ENCODE results near the gene MAP3K4. TPM values are rescaled to one million over a fixed set of nuclear protein-coding genes. Genes with fewer than 3 reads are reported as not detected.

MAP3K4 gene
- total and polyA plus RNA-seq, 2 of the 4 experiments (the other 2 are of a cell fraction): 11.5 to 20.4 TPM

GRCh38 chr6:161010418-161010817 is 18.8 kb downstream of the MAP3K4 start:
- no peak overlapping the region for H3K14ac ChIP-seq (replicated peaks; ENCODE audit: low read depth, low read length)
- H4K91ac ChIP-seq (ENCODE audit: insufficient read depth, low read depth, low read length): no peak overlapping the region
- TF ChIP-seq POLR2A (IDR thresholded peaks at IDR 0.05; ENCODE audit: low read depth, low read length): no peak
- 0 out of 2 replicates have a peak, but pooled peaks have one; percentile 18 for TF ChIP-seq BHLHE40 (IDR thresholded peaks at IDR 0.05; ENCODE audit: low read depth, low read length)
- TF ChIP-seq FOS (IDR thresholded peaks at IDR 0.05; ENCODE audit: low read depth, low read length): peak; percentile 83
- TF ChIP-seq CEBPB (IDR thresholded peaks at IDR 0.05; ENCODE audit: low read depth, low read length): peak; percentile 99
- H3K56ac ChIP-seq (ENCODE audit: extremely low read depth, insufficient read depth, low read length): no peak overlapping the region
- no peak overlapping the region for H3K9ac ChIP-seq (ENCODE audit: low read depth, low read length)
- dilution Hi-C loops (cut with HindIII; ENCODE audit: low sequenced_read_pairs, unreplicated experiment) (no loop called here), in situ Hi-C loops (cut with MboI; ENCODE audit: low sequenced_read_pairs) (no loop called here), intact Hi-C loops (cut with micrococcal nuclease) (loop anchor here (2.0 kb wide), 1 partner anchor 18 kb away; no protein-coding TSS in a partner anchor)
- no peak overlapping the region for H2BK20ac ChIP-seq (ENCODE audit: low read depth, low read length)
- DNase-seq: peak; percentile 89
- no peak overlapping the region for H3K23ac ChIP-seq (ENCODE audit: low read depth, low read length)
- no TSS peak for BruUV-seq (replicated peaks)
- H4K5ac ChIP-seq (ENCODE audit: low read depth, low read length): no peak overlapping the region
- no peak overlapping the region for H3K27ac ChIP-seq (ENCODE audit: insufficient read depth, low read length)
- peaks cover 2% of the 10 kb centered on the region for H3K36me3 ChIP-seq (ENCODE audit: control insufficient read depth, insufficient read depth, low read length)
- no peak overlapping the region for H3K4me2 ChIP-seq (ENCODE audit: low read depth, low read length)
- H4K20me1 ChIP-seq (ENCODE audit: insufficient read depth, low read length): peaks cover 14% of the 10 kb centered on the region
- H2BK15ac ChIP-seq (ENCODE audit: low read depth, low read length): no peak overlapping the region
- no peak overlapping the region for H2BK120ac ChIP-seq (ENCODE audit: low read depth, low read length)
- H2AK5ac ChIP-seq (ENCODE audit: low read depth, low read length): no peak overlapping the region
- no peak overlapping the region for H4K8ac ChIP-seq (ENCODE audit: low read depth in 2 of 2, low read length in 2 of 2)
- no peak overlapping the region for H3K4ac ChIP-seq (ENCODE audit: low read depth, low read length)
- no peak overlapping the region for H2AK9ac ChIP-seq (replicated peaks; ENCODE audit: low read depth, low read length, poor library complexity)
- H3K18ac ChIP-seq (ENCODE audit: low read depth, low read length): no peak overlapping the region
- peaks cover 8% of the 10 kb centered on the region for H3K4me1 ChIP-seq (ENCODE audit: control insufficient read depth, insufficient read depth, low read length)
- ChIA-PET CTCF (interaction anchor here (1.0 to 1.5 kb wide), 2 partner anchors 139 to 491 kb away, joined by 3 read pairs; no protein-coding TSS in a partner anchor), POLR2A (ENCODE audit: unreplicated experiment) (no interaction called here)
- H3K27me3 ChIP-seq (ENCODE audit: control insufficient read depth, insufficient read depth, low read length): peaks cover 5% of the 10 kb centered on the region
- H3K9me3 ChIP-seq (ENCODE audit: control insufficient read depth, insufficient read depth, low read length): no peaks in the 10 kb centered on the region
- H2AFZ ChIP-seq (replicated peaks; ENCODE audit: low read length, poor library complexity): no peak overlapping the region
- peaks cover 23 to 29% of the 10 kb centered on the region in 2 experiments for H3K79me1 ChIP-seq (ENCODE audit: low read depth in 1 of 2, low read length in 2 of 2)
- H3K4me3 ChIP-seq (ENCODE audit: insufficient read depth, low read depth, low read length): no peak overlapping the region
- WGBS, 2 experiments (ENCODE audit: extremely low coverage in 2 of 2, insufficient read length in 1 of 2): no CpG with 5 or more reads among the region's 1 CpG
- peak; percentile 94 for ATAC-seq (ENCODE audit: low read depth)
- no peaks in the 10 kb centered on the region; the same call in 1 of the 2 replicates for H3K9me1 ChIP-seq (ENCODE audit: insufficient read depth, low read length)
- H2BK5ac ChIP-seq (ENCODE audit: low read depth, low read length, poor library complexity, severe bottlenecking): no peak overlapping the region
